HEK293 (cell line): ENCODE data around the gene B4GALT2.

ENCODE experiments used
- CTCF ChIA-PET: fragments of 350-600 bp; formaldehyde crosslinking; extraction: SDS; loops from one replicate; lab custom pipeline; 2021; ENCODE audit warnings: antibody characterized with exemption; lab: Yijun Ruan, JAX
- POLR2A ChIA-PET: fragments of 300-600 bp; formaldehyde crosslinking; extraction: SDS; loops from one replicate; lab custom pipeline; 2020; ENCODE audit warnings: antibody characterized with exemption, inconsistent platforms; lab: Yijun Ruan, JAX
- H3K27ac ChIP-seq: fragments of 200-500 bp; sonication (Bioruptor generic); 2 replicates; pipeline ENCODE4 v1.5.1; 2014; ENCODE audit warnings: low read depth, low read length, control low read depth, inconsistent platforms; ENCODE audit errors: extremely low read depth
- H3K36me3 ChIP-seq, 2 experiments: fragments of 200-500 bp in 1 of 2; sonication (Bioruptor generic) in 1 of 2; 1 replicate in 1 of 2; 2 replicates in 1 of 2; pipeline ENCODE4 v1.5.1; 2014 to 2017; ENCODE audit warnings: inconsistent platforms in 2 of 2, low read length in 2 of 2; ENCODE audit not compliant: control insufficient read depth in 2 of 2, insufficient read depth in 1 of 2
- H3K4me1 ChIP-seq: fragments of 200-500 bp; sonication (Bioruptor generic); 2 replicates; pipeline ENCODE4 v1.5.1; 2014; ENCODE audit warnings: mild to moderate bottlenecking, low read length, inconsistent platforms; ENCODE audit not compliant: control insufficient read depth, insufficient read depth
- H3K4me3 ChIP-seq: 2 replicates; pipeline ENCODE4 v1.5.1; 2011; ENCODE audit warnings: low read depth, mild to moderate bottlenecking, control low read depth, low read length, moderate library complexity
- H3K9me3 ChIP-seq: fragments of 200-500 bp; sonication (Bioruptor generic); 2 replicates; pipeline ENCODE4 v1.5.1; 2014; ENCODE audit warnings: low read depth, low read length, inconsistent platforms; ENCODE audit not compliant: control insufficient read depth, insufficient read depth
- CTCF ChIP-seq: fragments of 450-650 bp; formaldehyde crosslinking; IDR thresholded peaks from 2 replicates; pipeline ENCODE4 v1.5.1; 2016; ENCODE audit warnings: missing biosample characterization, missing genetic modification characterization
- FEZF1 ChIP-seq: fragments of 450-650 bp; formaldehyde crosslinking; IDR thresholded peaks from 2 replicates; pipeline ENCODE4 v1.5.1; 2016; ENCODE audit warnings: missing biosample characterization, missing genetic modification characterization
- KLF17 ChIP-seq: fragments of 450-650 bp; formaldehyde crosslinking; IDR thresholded peaks from 2 replicates; pipeline ENCODE4 v1.5.1; 2016; ENCODE audit warnings: missing biosample characterization, missing genetic modification characterization
- REST ChIP-seq: fragments of 450-650 bp; formaldehyde crosslinking; IDR thresholded peaks from 2 replicates; pipeline ENCODE4 v1.5.1; 2016; ENCODE audit warnings: missing biosample characterization, missing genetic modification characterization
- SP2 ChIP-seq: fragments of 450-650 bp; formaldehyde crosslinking; IDR thresholded peaks from 2 replicates; pipeline ENCODE4 v1.5.1; 2016; ENCODE audit warnings: missing biosample characterization, missing genetic modification characterization
- SP7 ChIP-seq: fragments of 450-650 bp; formaldehyde crosslinking; IDR thresholded peaks from 2 replicates; pipeline ENCODE4 v1.5.1; 2016; ENCODE audit warnings: missing biosample characterization, missing genetic modification characterization
- TRIM28 ChIP-seq: IDR thresholded peaks from 2 replicates; pipeline ENCODE4 v1.6.1; 2011; ENCODE audit warnings: low read length, control low read depth, borderline replicate concordance
- WT1 ChIP-seq: fragments of 450-650 bp; formaldehyde crosslinking; IDR thresholded peaks from 2 replicates; pipeline ENCODE4 v1.5.1; 2016; ENCODE audit warnings: missing biosample characterization, missing genetic modification characterization
- YY1 ChIP-seq: fragments of 450-650 bp; formaldehyde crosslinking; IDR thresholded peaks from 2 replicates; pipeline ENCODE4 v1.5.1; 2018; ENCODE audit warnings: missing biosample characterization, missing genetic modification characterization
- ZBTB7A ChIP-seq: fragments of 450-650 bp; formaldehyde crosslinking; IDR thresholded peaks from 2 replicates; pipeline ENCODE4 v1.5.1; 2016; ENCODE audit warnings: low read depth, missing biosample characterization, missing genetic modification characterization
- ZEB2 ChIP-seq: fragments of 450-650 bp; formaldehyde crosslinking; IDR thresholded peaks from 2 replicates; pipeline ENCODE4 v1.5.1; 2016; ENCODE audit warnings: missing biosample characterization, missing genetic modification characterization
- ZIC2 ChIP-seq: fragments of 450-650 bp; formaldehyde crosslinking; IDR thresholded peaks from 2 replicates; pipeline ENCODE4 v1.5.1; 2016; ENCODE audit warnings: missing biosample characterization, missing genetic modification characterization
- ZNF155 ChIP-seq: fragments of 450-650 bp; formaldehyde crosslinking; IDR thresholded peaks from 2 replicates; pipeline ENCODE4 v1.5.1; 2016; ENCODE audit warnings: missing biosample characterization, missing genetic modification characterization
- ZNF174 ChIP-seq: fragments of 450-650 bp; formaldehyde crosslinking; IDR thresholded peaks from 2 replicates; pipeline ENCODE4 v1.5.0; 2017; ENCODE audit warnings: missing biosample characterization, mild to moderate bottlenecking, missing genetic modification characterization
- ZNF2 ChIP-seq: fragments of 450-650 bp; formaldehyde crosslinking; IDR thresholded peaks from 2 replicates; pipeline ENCODE4 v1.5.1; 2016; ENCODE audit warnings: missing biosample characterization, missing genetic modification characterization
- ZNF211 ChIP-seq: fragments of 450-650 bp; formaldehyde crosslinking; IDR thresholded peaks from 2 replicates; pipeline ENCODE4 v1.5.1; 2016; ENCODE audit warnings: low read depth, missing biosample characterization, missing genetic modification characterization
- ZNF416 ChIP-seq: fragments of 450-650 bp; formaldehyde crosslinking; IDR thresholded peaks from 2 replicates; pipeline ENCODE4 v1.5.1; 2016; ENCODE audit warnings: missing biosample characterization, missing genetic modification characterization
- ZNF423 ChIP-seq: fragments of 450-650 bp; formaldehyde crosslinking; IDR thresholded peaks from 2 replicates; pipeline ENCODE4 v1.5.1; 2016; ENCODE audit warnings: missing biosample characterization, missing genetic modification characterization
- ZNF514 ChIP-seq: fragments of 450-650 bp; formaldehyde crosslinking; IDR thresholded peaks from 2 replicates; pipeline ENCODE4 v1.5.1; 2016; ENCODE audit warnings: missing biosample characterization, missing genetic modification characterization
- ZNF529 ChIP-seq: fragments of 450-650 bp; formaldehyde crosslinking; IDR thresholded peaks from 2 replicates; pipeline ENCODE4 v1.5.1; 2017; ENCODE audit warnings: missing genetic modification characterization, missing biosample characterization; ENCODE audit not compliant: insufficient replicate concordance
- ZNF560 ChIP-seq: fragments of 450-650 bp; formaldehyde crosslinking; IDR thresholded peaks from 2 replicates; pipeline ENCODE4 v1.5.1; 2017; ENCODE audit warnings: missing biosample characterization, missing genetic modification characterization, borderline replicate concordance
- ZNF664 ChIP-seq: fragments of 450-650 bp; formaldehyde crosslinking; IDR thresholded peaks from 2 replicates; pipeline ENCODE4 v1.5.1; 2016; ENCODE audit warnings: missing biosample characterization, missing genetic modification characterization
- ZNF704 ChIP-seq: fragments of 450-650 bp; formaldehyde crosslinking; IDR thresholded peaks from 2 replicates; pipeline ENCODE4 v1.5.1; 2016; ENCODE audit warnings: missing biosample characterization, missing genetic modification characterization
- ZNF76 ChIP-seq: fragments of 450-650 bp; formaldehyde crosslinking; IDR thresholded peaks from 2 replicates; pipeline ENCODE4; 2016; ENCODE audit warnings: low read depth, missing biosample characterization, missing genetic modification characterization, borderline replicate concordance
- ZNF768 ChIP-seq: fragments of 450-650 bp; formaldehyde crosslinking; IDR thresholded peaks from 2 replicates; pipeline ENCODE4 v1.5.1; 2018; ENCODE audit warnings: missing biosample characterization, mild to moderate bottlenecking, missing genetic modification characterization
- ZSCAN30 ChIP-seq: fragments of 450-650 bp; IDR thresholded peaks from 2 replicates; pipeline ENCODE4 v1.5.1; 2018; ENCODE audit warnings: missing biosample characterization, mild to moderate bottlenecking, missing genetic modification characterization, moderate library complexity
- ZSCAN5A ChIP-seq: fragments of 450-650 bp; formaldehyde crosslinking; IDR thresholded peaks from 2 replicates; pipeline ENCODE4 v1.5.1; 2016; ENCODE audit warnings: missing biosample characterization, missing genetic modification characterization

The B4GALT2 gene

GRCh38 chr1:43969416-43969745 is 9.6 kb upstream of the B4GALT2 start (continued):
- 0 out of 2 replicates have a peak, but pooled peaks have one; percentile 32 for TF ChIP-seq REST (tag by site-specific recombination)
- TF ChIP-seq ZNF768 (tag by site-specific recombination) = no peak
- no peak for TF ChIP-seq SP7 (tag by site-specific recombination)
- TF ChIP-seq ZNF155 (tag by site-specific recombination) = no peak
- no peak for TF ChIP-seq ZNF416 (tag by site-specific recombination)
- no peak for TF ChIP-seq TRIM28

GRCh38 chr1:43969746-43970466 is 9.1 kb upstream of the B4GALT2 start, which contains the start of gene DPH2:
DPH2 (plus strand) TSS chr1:43970010; CDS start chr1:43970176, 166 bp downstream.
- no peak within 1 kb of the TSS for H3K27ac ChIP-seq
- no peaks in the 10 kb centered on the region for H3K9me3 ChIP-seq
- H3K4me3 ChIP-seq = peak within 1 kb of the TSS; percentile 89
- H3K4me1 ChIP-seq = no peaks in the 10 kb centered on the region
- POLR2A ChIA-PET = interaction anchor here (0.6 to 1.0 kb wide), 6 partner anchors 8 to 101 kb away, joined by 3 to 4 read pairs (median 4); no protein-coding TSS in a partner anchor
- peaks cover 0 to 59% of the 10 kb centered on the region in 2 experiments; a peak in 1 of 3 replicates for H3K36me3 ChIP-seq
- CTCF ChIA-PET = interaction anchor here (0.6 to 1.2 kb wide), 5 partner anchors 13 to 206 kb away, joined by 3 to 4 read pairs (median 3); no protein-coding TSS in a partner anchor
- TF ChIP-seq ZNF2 (tag by site-specific recombination) (no peak), ZSCAN5A (tag by site-specific recombination) (no peak), WT1 (tag by site-specific recombination) (no peak), ZNF664 (no peak), KLF17 (no peak), YY1 (tag by site-specific recombination) (0 out of 2 replicates have a peak, but pooled peaks have one; percentile 9), TRIM28 (no peak), CTCF (tag by site-specific recombination) (peak; percentile 58), ZNF211 (no peak), FEZF1 (no peak), ZBTB7A (tag by site-specific recombination) (no peak), ZIC2 (tag by site-specific recombination) (peak; percentile 9; the same call in 1 of the 2 replicates), ZNF704 (tag by site-specific recombination) (peak; percentile 59; the same call in 1 of the 2 replicates), ZNF174 (tag by site-specific recombination) (no peak), ZNF76 (peak; percentile 94), ZEB2 (tag by site-specific recombination) (0 out of 2 replicates have a peak, but pooled peaks have one; percentile 21), ZNF514 (tag by site-specific recombination) (no peak), ZNF423 (tag by site-specific recombination) (no peak), ZNF560 (tag by site-specific recombination) (no peak), ZNF529 (tag by site-specific recombination) (no peak), SP2 (tag by site-specific recombination) (peak; percentile 96), ZSCAN30 (tag by site-specific recombination) (peak; percentile 68; the same call in 1 of the 2 replicates)
